HG02884 (cell line): ENCODE data around the gene RAB9B.

Experiments used
- ATAC-seq: cut with Tn5 transposase; IDR thresholded peaks from one replicate; pipeline ENCODE4 v1.9.1; 2021; ENCODE audit warnings: mild to moderate bottlenecking, moderate library complexity; ENCODE audit not compliant: unreplicated experiment

Gene RAB9B

DNA sequence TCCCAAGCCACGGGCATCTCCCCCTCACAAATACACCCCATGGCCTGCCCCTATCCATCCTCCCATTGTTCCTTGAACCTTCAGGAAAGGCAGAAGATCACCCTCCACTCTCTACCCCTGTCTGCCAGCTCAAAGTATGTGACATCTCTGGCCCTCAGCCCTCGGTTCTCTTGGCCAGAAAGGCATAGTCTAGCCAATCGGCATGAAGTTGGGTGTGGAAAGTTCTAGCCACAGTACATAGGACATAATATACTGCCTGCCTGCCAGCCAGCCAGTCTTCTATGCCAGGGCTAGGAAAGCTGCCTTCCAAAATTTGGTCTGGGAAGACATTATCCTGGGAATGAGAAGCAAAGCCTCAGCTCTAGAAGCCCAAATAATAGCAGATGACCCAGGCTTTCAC is 58.6 kb downstream of the RAB9B start:
- ATAC-seq: no peak
